ENCODE measurements around the gene E2F7. TPM values are rescaled to one million over a fixed set of nuclear protein-coding genes. Genes with fewer than 3 reads are reported as not detected.

The E2F7 gene
- total RNA-seq, 6 experiments from 2014 or later, result 6.3 to 24.4 (median 18.0) TPM

DNA sequence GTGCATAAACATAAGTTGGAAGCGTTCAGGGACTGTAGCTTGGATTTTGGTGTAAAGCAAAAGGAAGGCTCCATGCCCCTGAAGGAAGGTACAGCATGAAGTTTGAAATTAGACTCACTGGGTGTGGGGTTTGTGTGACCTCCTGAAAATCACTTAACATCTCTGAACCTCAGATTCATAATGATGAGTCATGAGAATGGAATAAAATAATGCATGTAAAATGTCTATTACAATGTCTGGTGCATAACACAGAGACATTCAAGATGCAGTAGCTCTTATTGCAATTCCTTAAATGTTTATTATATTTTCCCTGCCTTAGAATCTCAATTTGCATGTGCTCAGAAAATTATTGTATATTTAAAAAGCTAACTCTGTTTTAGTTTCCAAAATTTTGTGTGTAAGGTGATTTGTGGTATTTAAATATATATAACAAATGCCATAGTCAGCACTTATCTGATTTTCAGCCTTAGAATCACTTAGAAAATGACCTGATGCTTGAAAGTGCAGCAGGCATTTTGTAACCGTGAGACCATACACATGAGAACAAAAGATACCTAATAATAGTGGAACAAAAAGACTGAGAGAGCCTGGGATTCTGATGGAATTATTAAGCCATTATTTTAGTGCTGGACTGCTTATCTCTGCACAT is 66.3 kb downstream of the E2F7 start:
- H3K27me3 Mint-ChIP-seq (ENCODE audit: insufficient read depth), result peaks cover 9% of the 10 kb centered on the region; the same call in 1 of the 2 replicates
- TF ChIP-seq, protein P1, sequence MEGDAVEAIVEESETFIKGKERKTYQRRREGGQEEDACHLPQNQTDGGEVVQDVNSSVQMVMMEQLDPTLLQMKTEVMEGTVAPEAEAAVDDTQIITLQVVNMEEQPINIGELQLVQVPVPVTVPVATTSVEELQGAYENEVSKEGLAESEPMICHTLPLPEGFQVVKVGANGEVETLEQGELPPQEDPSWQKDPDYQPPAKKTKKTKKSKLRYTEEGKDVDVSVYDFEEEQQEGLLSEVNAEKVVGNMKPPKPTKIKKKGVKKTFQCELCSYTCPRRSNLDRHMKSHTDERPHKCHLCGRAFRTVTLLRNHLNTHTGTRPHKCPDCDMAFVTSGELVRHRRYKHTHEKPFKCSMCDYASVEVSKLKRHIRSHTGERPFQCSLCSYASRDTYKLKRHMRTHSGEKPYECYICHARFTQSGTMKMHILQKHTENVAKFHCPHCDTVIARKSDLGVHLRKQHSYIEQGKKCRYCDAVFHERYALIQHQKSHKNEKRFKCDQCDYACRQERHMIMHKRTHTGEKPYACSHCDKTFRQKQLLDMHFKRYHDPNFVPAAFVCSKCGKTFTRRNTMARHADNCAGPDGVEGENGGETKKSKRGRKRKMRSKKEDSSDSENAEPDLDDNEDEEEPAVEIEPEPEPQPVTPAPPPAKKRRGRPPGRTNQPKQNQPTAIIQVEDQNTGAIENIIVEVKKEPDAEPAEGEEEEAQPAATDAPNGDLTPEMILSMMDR (IDR thresholded peaks at IDR 0.05), result no peak
- DNase-seq, result no peak
- H3K9me3 Mint-ChIP-seq, result no peaks in the 10 kb centered on the region
- H3K36me3 Mint-ChIP-seq (ENCODE audit: low read depth), result no peaks in the 10 kb centered on the region
- H3K4me1 Mint-ChIP-seq (ENCODE audit: low read depth), result no peaks in the 10 kb centered on the region
- H3K4me3 Mint-ChIP-seq, result no peak overlapping the region
- no peak overlapping the region for H3K27ac Mint-ChIP-seq

DNA sequence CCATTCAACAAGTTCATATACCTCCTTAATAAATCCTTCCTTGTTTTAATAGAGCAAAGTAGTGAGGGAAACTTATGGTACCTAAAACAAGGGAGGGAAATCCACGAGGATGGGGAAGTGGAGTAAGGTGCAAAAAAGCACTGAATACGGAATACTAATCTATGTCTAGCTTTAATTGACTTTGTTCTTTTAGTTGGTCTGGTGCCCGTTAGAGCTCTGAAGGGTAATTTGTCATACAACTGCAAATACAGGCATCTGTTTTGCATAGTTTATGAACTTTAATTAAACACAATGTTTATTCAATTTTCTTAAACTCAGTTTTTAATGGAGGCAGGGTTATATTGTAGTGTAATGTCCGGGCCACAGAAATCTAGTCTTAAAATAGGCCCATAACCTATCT is 67.0 kb downstream of the E2F7 start:
- Mint-ChIP-seq H3K9me3 (no peaks in the 10 kb centered on the region), H3K27ac (no peak overlapping the region), H3K4me3 (no peak overlapping the region), H3K36me3 (ENCODE audit: low read depth) (no peaks in the 10 kb centered on the region), H3K4me1 (ENCODE audit: low read depth) (no peaks in the 10 kb centered on the region), H3K27me3 (ENCODE audit: insufficient read depth) (0 out of 2 replicates have a peak, but pooled peaks cover 6% of the 10 kb centered on the region)
- TF ChIP-seq, protein P1 (IDR thresholded peaks at IDR 0.05), result no peak
- no peak for DNase-seq

DNA sequence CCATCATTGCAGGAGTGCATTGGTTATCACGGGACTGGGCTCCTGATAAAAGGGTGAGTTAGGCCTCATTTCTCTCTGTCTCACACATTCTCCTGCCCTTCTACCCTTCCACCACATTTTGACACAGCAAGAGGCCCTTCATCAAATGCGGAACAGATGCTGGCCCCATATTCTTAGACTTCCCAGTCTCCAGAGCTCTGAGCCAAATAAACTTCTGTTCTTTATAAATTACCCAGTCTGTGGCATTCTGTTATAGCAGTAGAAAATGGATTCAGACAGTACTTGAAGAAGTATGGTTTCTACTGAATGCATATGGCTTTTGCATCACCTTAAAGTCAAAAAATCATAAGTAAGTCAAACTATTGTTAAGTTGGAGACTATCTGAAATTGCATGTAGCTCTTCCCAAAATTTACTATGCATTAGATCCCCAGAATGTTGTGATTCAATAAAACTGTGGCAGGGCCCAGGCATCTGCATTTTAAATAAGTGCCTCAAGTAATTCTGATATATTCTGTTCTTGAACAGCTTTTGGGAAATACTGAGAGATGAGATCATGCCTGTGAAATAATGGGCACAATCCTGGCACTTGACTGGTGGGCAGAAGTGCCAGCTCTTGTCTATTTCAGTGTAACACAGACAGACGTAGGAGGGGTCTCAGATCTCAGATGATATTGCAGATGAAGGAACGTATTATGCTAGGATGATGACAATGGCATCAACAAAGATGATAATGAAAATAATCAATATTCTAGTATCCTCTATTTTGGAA is 68.2 kb downstream of the E2F7 start:
- H3K27ac Mint-ChIP-seq, result no peak overlapping the region
- TF ChIP-seq, protein P1 (IDR thresholded peaks at IDR 0.05), result no peak
- no peak overlapping the region for H3K4me3 Mint-ChIP-seq
- no peaks in the 10 kb centered on the region for H3K4me1 Mint-ChIP-seq (ENCODE audit: low read depth)
- no peaks in the 10 kb centered on the region for H3K9me3 Mint-ChIP-seq
- no peaks in the 10 kb centered on the region for H3K36me3 Mint-ChIP-seq (ENCODE audit: low read depth)
- no peak for DNase-seq
- H3K27me3 Mint-ChIP-seq (ENCODE audit: insufficient read depth), result 0 out of 2 replicates have a peak, but pooled peaks cover 4% of the 10 kb centered on the region

DNA sequence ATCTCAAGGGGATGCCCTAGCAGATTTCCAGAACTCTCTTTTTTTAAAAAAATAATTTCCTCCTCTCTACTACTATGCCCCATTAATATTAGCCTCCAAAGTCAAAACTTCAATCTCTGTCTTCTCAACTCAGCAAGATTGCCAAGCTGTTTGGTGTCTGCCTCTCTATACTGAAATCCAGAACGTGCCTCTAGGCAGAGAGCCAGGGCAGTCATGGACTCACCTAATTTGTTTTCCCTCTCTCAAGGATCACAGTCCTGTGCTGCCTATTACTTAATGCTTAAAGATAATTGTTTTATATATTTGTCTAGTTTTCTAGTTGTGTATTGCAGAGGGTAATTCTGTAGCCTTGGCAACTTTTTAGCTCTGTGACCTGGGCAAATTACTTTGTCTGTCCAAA is 74.7 kb downstream of the E2F7 start:
- no peak overlapping the region for H3K4me3 Mint-ChIP-seq
- no peak overlapping the region for H3K27ac Mint-ChIP-seq
- H3K4me1 Mint-ChIP-seq (ENCODE audit: low read depth), result no peaks in the 10 kb centered on the region
- H3K36me3 Mint-ChIP-seq (ENCODE audit: low read depth), result no peaks in the 10 kb centered on the region
- TF ChIP-seq, protein P1 (IDR thresholded peaks at IDR 0.05), result no peak
- no peaks in the 10 kb centered on the region; the same call in 1 of the 2 replicates for H3K27me3 Mint-ChIP-seq (ENCODE audit: insufficient read depth)
- DNase-seq, result no peak
- H3K9me3 Mint-ChIP-seq, result no peaks in the 10 kb centered on the region

DNA sequence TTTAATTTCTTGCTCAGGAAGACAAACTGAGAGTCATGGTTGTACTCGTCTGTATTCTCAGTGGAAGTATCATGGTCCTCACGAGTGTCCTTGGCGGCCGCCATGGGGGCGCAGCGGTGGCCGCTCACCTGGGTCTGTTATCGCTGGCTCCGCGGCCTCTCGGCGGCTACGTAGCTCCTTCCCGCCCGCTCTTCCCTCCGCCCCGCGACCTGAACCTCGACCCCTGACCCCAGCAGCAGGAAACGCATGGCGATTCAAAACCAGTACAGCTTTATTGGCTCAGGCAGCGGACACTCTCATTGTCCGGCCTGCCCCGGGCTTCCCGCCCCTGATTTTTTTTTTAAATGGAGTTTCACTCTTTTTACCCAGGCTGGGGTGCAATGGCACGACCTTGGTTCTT is 80.8 kb downstream of the E2F7 start:
- no peak overlapping the region for H3K27ac Mint-ChIP-seq
- H3K9me3 Mint-ChIP-seq, result peaks cover 20% of the 10 kb centered on the region
- H3K4me1 Mint-ChIP-seq (ENCODE audit: low read depth), result no peaks in the 10 kb centered on the region
- H3K36me3 Mint-ChIP-seq (ENCODE audit: low read depth), result peaks cover 8% of the 10 kb centered on the region
- H3K4me3 Mint-ChIP-seq, result no peak overlapping the region
- peaks cover 10% of the 10 kb centered on the region for H3K27me3 Mint-ChIP-seq (ENCODE audit: insufficient read depth)
- DNase-seq, result no peak
- TF ChIP-seq, protein P1 (IDR thresholded peaks at IDR 0.05), result no peak

Measured in HFFc6 (cell line).